ENCODE data around the gene SLC27A6. TPM values are rescaled to one million over a fixed set of nuclear protein-coding genes. Genes with fewer than 3 reads are reported as not detected.

Gene SLC27A6
- total RNA-seq, 1 donor from 2014 or later, result 2.1 TPM

- Mint-ChIP-seq H3K27ac (no peak overlapping the region), H3K27me3 (no peaks in the 10 kb centered on the region), H3K4me1 (ENCODE audit: low read depth) (no peaks in the 10 kb centered on the region), H3K4me3 (ENCODE audit: low read depth) (no peak overlapping the region), H3K36me3 (ENCODE audit: insufficient read depth) (no peaks in the 10 kb centered on the region), H3K9me3 (ENCODE audit: low read depth) (no peaks in the 10 kb centered on the region)
- TF ChIP-seq CTCF (IDR thresholded peaks at IDR 0.05; ENCODE audit: unreplicated experiment), result no peak
- no peak for DNase-seq (ENCODE audit: low spot score, unreplicated experiment)
Observed at GRCh38 chr5:129074903-129075302, 109.6 kb downstream of the SLC27A6 start.

- H3K27ac Mint-ChIP-seq, result no peak overlapping the region
- no peak for DNase-seq (ENCODE audit: low spot score, unreplicated experiment)
- no peak overlapping the region for H3K4me3 Mint-ChIP-seq (ENCODE audit: low read depth)
- H3K4me1 Mint-ChIP-seq (ENCODE audit: low read depth), result no peaks in the 10 kb centered on the region
- H3K27me3 Mint-ChIP-seq, result no peaks in the 10 kb centered on the region
- no peaks in the 10 kb centered on the region for H3K36me3 Mint-ChIP-seq (ENCODE audit: insufficient read depth)
- TF ChIP-seq CTCF (IDR thresholded peaks at IDR 0.05; ENCODE audit: unreplicated experiment), result no peak
- no peaks in the 10 kb centered on the region for H3K9me3 Mint-ChIP-seq (ENCODE audit: low read depth)
Observed at GRCh38 chr5:129077433-129078075, 112.3 kb downstream of the SLC27A6 start.

GRCh38 chr5:129078247-129078646 is 113.0 kb downstream of the SLC27A6 start:
- H3K4me1 Mint-ChIP-seq (ENCODE audit: low read depth), result no peaks in the 10 kb centered on the region
- no peak overlapping the region for H3K4me3 Mint-ChIP-seq (ENCODE audit: low read depth)
- no peak for DNase-seq (ENCODE audit: low spot score, unreplicated experiment)
- H3K36me3 Mint-ChIP-seq (ENCODE audit: insufficient read depth), result no peaks in the 10 kb centered on the region
- no peak for TF ChIP-seq CTCF (IDR thresholded peaks at IDR 0.05; ENCODE audit: unreplicated experiment)
- H3K9me3 Mint-ChIP-seq (ENCODE audit: low read depth), result no peaks in the 10 kb centered on the region
- H3K27me3 Mint-ChIP-seq, result no peaks in the 10 kb centered on the region
- H3K27ac Mint-ChIP-seq, result no peak overlapping the region

- no peak for DNase-seq (ENCODE audit: low spot score, unreplicated experiment)
- Mint-ChIP-seq H3K36me3 (ENCODE audit: insufficient read depth) (no peaks in the 10 kb centered on the region), H3K27me3 (no peaks in the 10 kb centered on the region), H3K4me1 (ENCODE audit: low read depth) (no peaks in the 10 kb centered on the region), H3K27ac (no peak overlapping the region), H3K9me3 (ENCODE audit: low read depth) (no peaks in the 10 kb centered on the region), H3K4me3 (ENCODE audit: low read depth) (no peak overlapping the region)
- no peak for TF ChIP-seq CTCF (IDR thresholded peaks at IDR 0.05; ENCODE audit: unreplicated experiment)
Observed at GRCh38 chr5:129078660-129079059, 113.4 kb downstream of the SLC27A6 start.

- DNase-seq (ENCODE audit: low spot score, unreplicated experiment), result no peak
- Mint-ChIP-seq H3K36me3 (ENCODE audit: insufficient read depth) (no peaks in the 10 kb centered on the region), H3K9me3 (ENCODE audit: low read depth) (no peaks in the 10 kb centered on the region), H3K27me3 (no peaks in the 10 kb centered on the region), H3K27ac (no peak overlapping the region), H3K4me1 (ENCODE audit: low read depth) (no peaks in the 10 kb centered on the region), H3K4me3 (ENCODE audit: low read depth) (no peak overlapping the region)
- no peak for TF ChIP-seq CTCF (IDR thresholded peaks at IDR 0.05; ENCODE audit: unreplicated experiment)
Observed at GRCh38 chr5:129079496-129079895, 114.2 kb downstream of the SLC27A6 start.
